ENCODE data around the gene PPP1R3D.

DNA sequence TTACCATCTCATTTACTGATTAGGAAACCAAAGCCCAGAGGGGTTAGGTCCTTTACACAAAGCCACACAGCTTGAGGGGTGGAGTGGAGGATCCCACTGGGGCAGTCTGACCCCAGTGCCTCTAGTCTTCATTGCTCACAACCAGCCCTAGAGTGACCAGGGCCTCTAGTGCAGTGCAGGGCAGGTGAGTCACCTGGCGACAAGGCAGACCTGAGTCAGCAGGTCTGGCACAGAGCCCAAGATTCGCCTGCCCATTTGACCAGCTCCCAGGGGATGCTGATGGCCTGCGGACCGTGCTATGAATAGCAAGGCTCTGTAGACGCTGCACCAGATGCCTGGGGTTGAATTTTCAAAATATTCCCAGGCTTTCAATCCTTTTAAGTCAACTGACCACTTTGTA is 48.0 kb upstream of the PPP1R3D start:
- TF ChIP-seq CTCF (conservative IDR thresholded peaks at IDR 0.05; ENCODE audit: low read depth, low read length) (no peak), EZH2 (IDR thresholded peaks at IDR 0.05; ENCODE audit: borderline replicate concordance, low read depth, low read length, poor library complexity, severe bottlenecking) (no peak)

All from A673 (cell line).